Endothelial cell of umbilical vein (primary cell): Measurements from ENCODE around the gene ETNK2. TPM values are rescaled to one million over a fixed set of nuclear protein-coding genes. Genes with fewer than 3 reads are reported as not detected.

Experiments
- BruUV-seq: library from RNA; stranded (reverse); fragments of 400-500 nt; replicated peaks from 2 replicates; lab custom pipeline; 2021; lab: Mats Ljungman, UMichigan
- CTCF ChIA-PET: fragments of 300-600, 350-600 bp; sonication (Branson Sonifier 250); formaldehyde crosslinking; loops from one replicate; lab custom pipeline; 2021; ENCODE audit warnings: antibody characterized with exemption, inconsistent platforms; lab: Charles Lee
- POLR2A ChIA-PET: fragments of 300-600, 350-600 bp; sonication (Branson Sonifier 250); formaldehyde crosslinking; loops from one replicate; lab custom pipeline; 2021; ENCODE audit warnings: antibody characterized with exemption, inconsistent platforms; lab: Charles Lee
- DNase-seq: peaks from one replicate; pipeline ENCODE4 v3.0.0-alpha.2; 2011; ENCODE audit warnings: low read depth, low spot score
- FAIRE-seq: peaks from 2 replicates; lab custom pipeline; 2011; peaks lifted over from hg19 to GRCh38; lab: Jason Lieb, UNC
- H2AFZ ChIP-seq: 2 replicates; pipeline ENCODE4 v1.6.0; 2012; ENCODE audit warnings: low read depth, low read length, control low read depth, inconsistent platforms
- H3K27ac ChIP-seq: 2 replicates; pipeline ENCODE4 v1.5.1; 2011; ENCODE audit warnings: low read depth, mild to moderate bottlenecking, control low read depth, low read length, moderate library complexity; ENCODE audit not compliant: insufficient read depth
- H3K27me3 ChIP-seq, 2 experiments: 2 replicates each; pipeline versions ENCODE4 v1.6.0 to v1.6.1; 2011; ENCODE audit warnings: low read length in 2 of 2, mixed read lengths in 1 of 2; ENCODE audit not compliant: control insufficient read depth in 2 of 2, insufficient read depth in 2 of 2
- H3K36me3 ChIP-seq, 2 experiments: 2 replicates in 1 of 2; 3 replicates in 1 of 2; pipeline ENCODE4 v1.5.1; 2011; ENCODE audit warnings: low read length in 2 of 2, mild to moderate bottlenecking in 1 of 2, moderate library complexity in 1 of 2; ENCODE audit not compliant: control insufficient read depth in 2 of 2, insufficient read depth in 2 of 2; ENCODE audit errors: extremely low read depth in 1 of 2
- H3K4me1 ChIP-seq: 3 replicates; pipeline ENCODE4 v1.5.1; 2011; ENCODE audit warnings: mild to moderate bottlenecking, low read length; ENCODE audit not compliant: control insufficient read depth, insufficient read depth; ENCODE audit errors: extremely low read depth
- H3K4me2 ChIP-seq: 2 replicates; pipeline ENCODE4 v1.6.1; 2011; ENCODE audit warnings: low read length, control low read depth, mixed read lengths; ENCODE audit not compliant: insufficient read depth
- H3K4me3 ChIP-seq, 3 experiments: fragments of 200-600 bp in 1 of 3; sonication (generic), shearing (Covaris generic) in 1 of 3; replicated peaks in 1 of 3; 2 replicates each; pipeline ENCODE4 v1.5.1; 2011 to 2016; ENCODE audit warnings: control low read depth in 3 of 3, low read length in 3 of 3, mild to moderate bottlenecking in 2 of 3, inconsistent platforms in 1 of 3, low read depth in 1 of 3, moderate library complexity in 1 of 3; ENCODE audit not compliant: insufficient read depth in 1 of 3
- H3K79me2 ChIP-seq: 2 replicates; pipeline ENCODE4 v1.6.0; 2012; ENCODE audit warnings: low read length, inconsistent platforms; ENCODE audit not compliant: control insufficient read depth, insufficient read depth
- H3K9ac ChIP-seq: replicated peaks from 2 replicates; pipeline ENCODE3; 2011; ENCODE audit warnings: low read length, control low read depth; ENCODE audit not compliant: insufficient read depth; ENCODE audit errors: extremely low read depth
- H3K9me1 ChIP-seq: replicated peaks from 3 replicates; pipeline ENCODE4 v1.6.0; 2011; ENCODE audit warnings: mild to moderate bottlenecking, low read length; ENCODE audit not compliant: control insufficient read depth, insufficient read depth; ENCODE audit errors: extremely low read depth
- H3K9me3 ChIP-seq: replicated peaks from 2 replicates; pipeline ENCODE4 v1.5.1; 2012; ENCODE audit warnings: low read length, inconsistent platforms; ENCODE audit not compliant: control insufficient read depth, insufficient read depth
- H4K20me1 ChIP-seq: replicated peaks from 2 replicates; pipeline ENCODE3; 2011; ENCODE audit warnings: mild to moderate bottlenecking, low read length; ENCODE audit not compliant: control insufficient read depth, insufficient read depth; ENCODE audit errors: extremely low read depth
- MYC ChIP-seq: IDR thresholded peaks from one replicate; pipeline ENCODE4 v1.6.1; 2011; ENCODE audit warnings: mild to moderate bottlenecking, low read depth, low read length
- dilution Hi-C: fragments of 300-500 bp; cut with MboI; formaldehyde crosslinking; loops from one replicate; pipeline ENCODE4 v1.15.0; 2019; ENCODE audit warnings: low sequenced_read_pairs; ENCODE audit not compliant: extremely low pct_ligation_motif_present
- intact Hi-C: fragments of 100-400 bp; cut with micrococcal nuclease; formaldehyde crosslinking; loops from one replicate; pipeline ENCODE4 v1.10.0; 2022
- polyA plus RNA-seq, 4 experiments: library from polyadenylated mRNA; depleted of rRNA in 3 of 4; stranded (reverse) in 3 of 4; unstranded in 1 of 4; fragments of >200 nt; gene quantifications; 2 replicates each; pipeline versions ENCODE4 v1.2.1 to v1.2.3, GENCODE V29; 2011 to 2012; ENCODE audit warnings: missing spikeins in 1 of 4
- total RNA-seq: library from RNA; stranded (reverse); gene quantifications from 2 replicates; pipeline ENCODE4 v1.2.3, GENCODE V29; 2021
- TF ChIP-seq, protein P1 (sequence below): IDR thresholded peaks from 2 replicates; pipeline ENCODE4 v1.6.1; 2011; ENCODE audit not compliant: insufficient read depth, insufficient read length

The ETNK2 gene
- total and polyA plus RNA-seq, 2 donors (not counting 3 experiments of a cell fraction or from before 2014, with no cell fraction given): 13.5 to 27.5 TPM

DNA sequence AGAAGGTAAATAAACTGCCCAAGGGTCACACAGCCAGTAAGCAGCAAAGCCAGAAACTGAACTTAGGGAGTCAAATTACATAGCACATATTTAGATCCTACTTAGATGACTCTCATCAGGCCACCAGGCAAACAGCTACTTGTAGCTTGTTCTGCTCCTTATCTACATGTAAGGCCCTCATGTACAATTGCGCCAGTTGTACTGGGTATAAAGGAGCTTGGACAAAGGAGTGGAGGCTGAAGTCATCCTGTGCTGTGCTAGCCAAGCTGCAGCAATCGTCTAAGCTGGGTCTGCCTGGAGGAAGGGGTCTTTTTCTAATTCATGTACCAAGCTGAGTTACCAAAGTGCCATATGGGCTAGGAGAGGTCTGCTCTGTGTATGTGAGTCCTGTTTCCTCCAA is 12.8 kb downstream of the ETNK2 start:
- Histone ChIP-seq H3K9me3 (no peaks in the 10 kb centered on the region), H3K27me3 (no peaks in the 10 kb centered on the region), H2AFZ (no peak overlapping the region), H3K9ac (no peak overlapping the region), H3K4me1 (no peaks in the 10 kb centered on the region), H3K9me1 (no peaks in the 10 kb centered on the region), H3K27ac (no peak overlapping the region), H3K4me2 (no peak overlapping the region), H4K20me1 (no peaks in the 10 kb centered on the region), H3K36me3 (peaks cover 0 to 6% of the 10 kb centered on the region in 2 experiments), H3K79me2 (no peaks in the 10 kb centered on the region), H3K4me3 (no peak overlapping the region)
- no peak for TF ChIP-seq MYC
- TF ChIP-seq, protein P1, sequence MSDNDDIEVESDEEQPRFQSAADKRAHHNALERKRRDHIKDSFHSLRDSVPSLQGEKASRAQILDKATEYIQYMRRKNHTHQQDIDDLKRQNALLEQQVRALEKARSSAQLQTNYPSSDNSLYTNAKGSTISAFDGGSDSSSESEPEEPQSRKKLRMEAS: no peak
- ChIA-PET POLR2A (interaction anchor here (0.6 kb wide), 1 partner anchor 13 kb away, joined by 3 read pairs; the partner anchor contains the start of gene ETNK2), CTCF (interaction anchor here (1.3 to 3.2 kb wide), 4 partner anchors 8 to 268 kb away, joined by 4 to 11 read pairs (median 6); partner anchors contain the start of gene GOLT1A)
- intact Hi-C loops (no loop called here), dilution Hi-C loops (loop anchor here (25.0 kb wide), 1 partner anchor 277 kb away; the partner anchor contains the start of gene SNRPE)
- FAIRE-seq (no peak), DNase-seq (no peak)
- no TSS peak for BruUV-seq

DNA sequence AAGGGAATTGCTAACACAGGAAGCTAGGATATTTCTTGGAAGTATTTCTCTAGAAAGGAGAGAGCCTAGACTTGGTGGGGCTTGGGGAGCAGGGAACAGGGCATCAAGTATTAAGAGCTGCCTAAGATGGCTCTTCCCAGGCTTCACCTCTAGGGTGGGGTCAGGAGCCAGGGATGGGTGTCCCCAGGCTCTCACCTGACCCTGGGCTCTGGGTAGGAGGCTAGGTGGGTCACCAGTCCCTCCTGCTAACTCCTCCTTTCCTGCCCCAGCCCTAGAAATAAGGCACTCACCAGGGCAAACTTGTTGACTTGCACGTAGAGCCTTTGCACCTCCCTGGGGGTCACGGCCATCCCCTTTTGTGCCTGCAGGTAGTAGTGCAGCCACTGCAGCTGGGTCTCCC is 15.0 kb downstream of the ETNK2 start:
- no peak overlapping the region for H3K4me3 ChIP-seq
- H3K9me1 ChIP-seq: no peaks in the 10 kb centered on the region
- H3K36me3 ChIP-seq: peaks cover 0 to 8% of the 10 kb centered on the region in 2 experiments
- intact Hi-C loops: no loop called here
- H3K4me1 ChIP-seq: no peaks in the 10 kb centered on the region
- dilution Hi-C loops: loop anchor here (25.0 kb wide), 1 partner anchor 275 kb away; the partner anchor contains the start of gene SNRPE
- H4K20me1 ChIP-seq: no peaks in the 10 kb centered on the region
- DNase-seq (no peak), FAIRE-seq (no peak)
- CTCF ChIA-PET: interaction anchor here (2.5 to 19.0 kb wide), 3 partner anchors 8 to 271 kb away, joined by 5 to 903 read pairs (median 11); partner anchors contain the start of genes GOLT1A and SNRPE
- no peaks in the 10 kb centered on the region for H3K9me3 ChIP-seq
- TF ChIP-seq MYC: no peak
- H3K9ac ChIP-seq: no peak overlapping the region
- POLR2A ChIA-PET: interaction anchor here (0.7 kb wide), 2 partner anchors 264 to 271 kb away, joined by 3 to 4 read pairs; no protein-coding TSS in a partner anchor
- H3K4me2 ChIP-seq: no peak overlapping the region
- H2AFZ ChIP-seq: no peak overlapping the region
- H3K27ac ChIP-seq: no peak overlapping the region
- no TSS peak for BruUV-seq
- no peaks in the 10 kb centered on the region for H3K79me2 ChIP-seq
- H3K27me3 ChIP-seq: no peaks in the 10 kb centered on the region
